Fibroblast of the aortic adventitia (primary cell): Measurements from ENCODE around the gene SF3A1. TPM values are rescaled to one million over a fixed set of nuclear protein-coding genes. Genes with fewer than 3 reads are reported as not detected.

Source experiments
- DNase-seq: peaks from one replicate; pipeline ENCODE4 v3.0.0-alpha.2; 2010; ENCODE audit warnings: low read depth
- H3K4me3 ChIP-seq: 2 replicates; pipeline ENCODE4 v1.5.1; 2011; ENCODE audit warnings: low read depth, mild to moderate bottlenecking, control low read depth, low read length, moderate library complexity
- total RNA-seq: library from RNA; depleted of rRNA; stranded (reverse); fragments of >200 nt; gene quantifications from 2 replicates; pipeline ENCODE4 v1.2.3, GENCODE V29; 2012; ENCODE audit warnings: low replicate concordance
- TF ChIP-seq, protein P1 (sequence below): IDR thresholded peaks from 2 replicates; pipeline ENCODE4 v1.5.1; 2011; ENCODE audit warnings: mild to moderate bottlenecking, low read length, control low read depth, inconsistent platforms; ENCODE audit not compliant: insufficient read depth

SF3A1 gene
- total RNA-seq, 1 donor = 43.7 TPM

GRCh38 chr22:30324014-30324730 lies 32.5 kb downstream of the SF3A1 start:
- H3K4me3 ChIP-seq = peak overlapping the region; percentile 83
- peak; percentile 49 for DNase-seq

DNA sequence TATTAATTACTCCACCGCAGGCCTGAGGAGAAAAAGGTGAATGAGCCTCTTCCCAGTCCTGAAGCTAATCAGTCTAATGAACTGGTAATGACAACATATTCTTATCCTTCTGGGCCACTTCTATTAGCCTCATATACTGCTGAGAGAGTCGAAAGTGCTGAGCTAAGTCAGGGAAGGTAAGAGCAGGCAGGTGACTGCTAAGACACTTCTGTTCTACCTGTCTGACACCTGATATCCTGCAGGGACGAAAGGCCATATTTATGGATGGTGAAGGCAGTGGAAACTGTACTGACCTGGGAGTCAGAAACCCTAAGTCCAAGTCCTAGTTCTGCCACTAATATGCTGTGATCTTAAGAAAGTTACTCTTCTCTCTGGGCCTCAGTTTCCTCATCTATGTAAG lies 33.4 kb downstream of the SF3A1 start:
- TF ChIP-seq, protein P1, sequence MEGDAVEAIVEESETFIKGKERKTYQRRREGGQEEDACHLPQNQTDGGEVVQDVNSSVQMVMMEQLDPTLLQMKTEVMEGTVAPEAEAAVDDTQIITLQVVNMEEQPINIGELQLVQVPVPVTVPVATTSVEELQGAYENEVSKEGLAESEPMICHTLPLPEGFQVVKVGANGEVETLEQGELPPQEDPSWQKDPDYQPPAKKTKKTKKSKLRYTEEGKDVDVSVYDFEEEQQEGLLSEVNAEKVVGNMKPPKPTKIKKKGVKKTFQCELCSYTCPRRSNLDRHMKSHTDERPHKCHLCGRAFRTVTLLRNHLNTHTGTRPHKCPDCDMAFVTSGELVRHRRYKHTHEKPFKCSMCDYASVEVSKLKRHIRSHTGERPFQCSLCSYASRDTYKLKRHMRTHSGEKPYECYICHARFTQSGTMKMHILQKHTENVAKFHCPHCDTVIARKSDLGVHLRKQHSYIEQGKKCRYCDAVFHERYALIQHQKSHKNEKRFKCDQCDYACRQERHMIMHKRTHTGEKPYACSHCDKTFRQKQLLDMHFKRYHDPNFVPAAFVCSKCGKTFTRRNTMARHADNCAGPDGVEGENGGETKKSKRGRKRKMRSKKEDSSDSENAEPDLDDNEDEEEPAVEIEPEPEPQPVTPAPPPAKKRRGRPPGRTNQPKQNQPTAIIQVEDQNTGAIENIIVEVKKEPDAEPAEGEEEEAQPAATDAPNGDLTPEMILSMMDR = no peak
- no peak overlapping the region for H3K4me3 ChIP-seq
- no peak for DNase-seq

More at GRCh38 chr22:30324014-30324730, 32.5 kb downstream of the SF3A1 start:
- TF ChIP-seq, protein P1 = no peak

- no peak overlapping the region for H3K4me3 ChIP-seq
- TF ChIP-seq, protein P1 = no peak
- DNase-seq = no peak
These were observed 35.2 kb downstream of the SF3A1 start for GRCh38 chr22:30321461-30321860.

GRCh38 chr22:30320021-30320556 lies 36.6 kb downstream of the SF3A1 start:
- no peak overlapping the region for H3K4me3 ChIP-seq
- no peak for DNase-seq
- TF ChIP-seq, protein P1 = no peak

GRCh38 chr22:30318799-30319419 lies 37.8 kb downstream of the SF3A1 start:
- H3K4me3 ChIP-seq = no peak overlapping the region
- DNase-seq = no peak
- TF ChIP-seq, protein P1 = no peak

GRCh38 chr22:30317778-30318177 lies 38.9 kb downstream of the SF3A1 start:
- DNase-seq = no peak
- H3K4me3 ChIP-seq = no peak overlapping the region
- TF ChIP-seq, protein P1 = no peak
